Naive thymus-derived CD8-positive, alpha-beta T cell (primary cell): ENCODE results near the gene AGBL1. TPM values are rescaled to one million over a fixed set of nuclear protein-coding genes. Genes with fewer than 3 reads are reported as not detected.
"Not testable (repeated sequence)": the region's sequence is repeated elsewhere in the genome, so short reads cannot be mapped to it uniquely, and the experiment has no call there.

ENCODE experiments used
- ATAC-seq, 2 donors: fragments of 150-1000 bp; cut with Tn5 transposase in 1 of 2; sonication (Bioruptor Pico), chemical (Tn5 transposase) in 1 of 2; 1 replicate in 1 of 2; 2 replicates in 1 of 2; pipeline ENCODE4 v1.10.0; 2021; ENCODE audit warnings: mild to moderate bottlenecking in 2 of 2, moderate library complexity in 2 of 2
- POLR2A ChIA-PET: fragments of 350-600 bp; sonication (Branson Sonifier 250); formaldehyde crosslinking; loops from one replicate; lab custom pipeline; 2021; ENCODE audit warnings: antibody characterized with exemption; lab: Charles Lee
- DNase-seq, 10 donors: peaks; one replicate each; pipeline versions ENCODE4 v3.0.0 to v3.0.0-alpha.2; 2020 to 2022
- H3K27ac Mint-ChIP-seq, 10 donors: one replicate each; pipeline ENCODE4 v1.8.0; 2020 to 2022; ENCODE audit warnings: mild to moderate bottlenecking in 10 of 10, mixed read lengths in 10 of 10, moderate library complexity in 4 of 10, inconsistent platforms in 1 of 10
- H3K27me3 Mint-ChIP-seq, 5 donors: one replicate each; pipeline ENCODE4 v1.8.0; 2021 to 2022; ENCODE audit warnings: mixed read lengths in 5 of 5
- H3K36me3 Mint-ChIP-seq, 3 donors: one replicate each; pipeline ENCODE4 v1.8.0; 2020 to 2022; ENCODE audit warnings: mixed read lengths in 3 of 3, mild to moderate bottlenecking in 2 of 3, inconsistent platforms in 1 of 3
- H3K4me1 Mint-ChIP-seq, 4 donors: one replicate each; pipeline ENCODE4 v1.8.0; 2021 to 2022; ENCODE audit warnings: mixed read lengths in 4 of 4
- H3K4me3 Mint-ChIP-seq, 10 donors: one replicate each; pipeline ENCODE4 v1.8.0; 2020 to 2022; ENCODE audit warnings: mild to moderate bottlenecking in 10 of 10, mixed read lengths in 10 of 10, moderate library complexity in 6 of 10, inconsistent platforms in 1 of 10
- H3K9me3 Mint-ChIP-seq, 9 donors: one replicate each; pipeline ENCODE4 v1.8.0; 2020 to 2022; ENCODE audit warnings: mixed read lengths in 9 of 9, mild to moderate bottlenecking in 3 of 9, inconsistent platforms in 1 of 9, moderate library complexity in 1 of 9
- polyA plus RNA-seq, 3 donors: library from polyadenylated mRNA; unstranded; fragments of 300-500 nt; fragmentation: Illumina TruSeq; gene quantifications; one replicate each; pipeline ENCODE4 v1.2.3, GENCODE V29; 2021
- total RNA-seq, 8 experiments: library from RNA in 2 of 8; stranded (reverse) in 2 of 8; gene quantifications; one replicate each; pipeline ENCODE4 v1.2.3 and lab custom pipeline; 2021 to 2026

AGBL1 gene
- total and polyA plus RNA-seq, 5 experiments from 2014 or later = not detected

DNA sequence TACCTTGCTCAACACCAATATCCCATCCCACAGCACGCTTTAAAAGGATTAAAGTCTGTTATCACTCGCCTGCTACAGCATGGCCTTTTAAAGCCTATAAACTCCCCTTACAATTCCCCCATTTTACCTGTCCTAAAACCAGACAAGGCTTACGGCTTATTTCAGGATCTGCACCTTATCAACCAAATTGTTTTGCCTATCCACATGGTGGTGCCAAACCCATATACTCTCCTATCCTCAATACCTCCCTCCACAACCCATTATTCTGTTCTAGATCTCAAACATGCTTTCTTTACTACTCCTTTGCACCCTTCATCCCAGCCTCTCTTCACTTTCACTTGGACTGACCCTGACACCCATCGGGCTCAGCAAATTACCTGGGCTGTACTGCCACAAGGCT lies 962.9 kb downstream of the AGBL1 start:
- H3K4me1 Mint-ChIP-seq, H3K36me3 Mint-ChIP-seq, H3K27ac Mint-ChIP-seq, DNase-seq, H3K4me3 Mint-ChIP-seq, H3K9me3 Mint-ChIP-seq, ATAC-seq, POLR2A ChIA-PET: not testable (repeated sequence)
- peaks cover 0 to 12% (median 0%) of the 10 kb centered on the region in 5 donors for H3K27me3 Mint-ChIP-seq

DNA sequence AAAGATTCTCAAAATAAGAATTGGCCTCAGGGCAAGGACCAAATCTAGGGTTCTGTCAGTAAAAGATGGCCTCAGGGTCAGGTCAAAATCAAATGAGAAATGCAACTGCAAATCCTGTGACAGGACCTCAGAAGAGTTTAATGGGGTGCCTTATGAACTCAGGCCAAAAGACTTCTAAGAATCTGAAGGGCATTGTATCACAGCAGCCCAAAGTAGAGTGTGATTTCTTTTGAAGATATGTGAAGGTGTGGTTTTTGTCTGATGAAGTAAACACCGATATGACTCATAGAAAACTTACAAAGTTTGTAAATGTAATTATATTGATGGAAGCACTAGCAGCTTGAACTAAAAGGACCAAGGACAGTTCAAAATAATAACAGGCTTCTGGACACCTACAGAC lies 966.1 kb downstream of the AGBL1 start:
- Mint-ChIP-seq H3K9me3 (no peaks in the 10 kb centered on the region), H3K4me3 (no peak overlapping the region), H3K36me3 (no peaks in the 10 kb centered on the region), H3K27ac (no peak overlapping the region), H3K27me3 (peaks cover 0 to 10% (median 2%) of the 10 kb centered on the region in 5 donors), H3K4me1 (no peaks in the 10 kb centered on the region)
- DNase-seq (no peak), ATAC-seq (no peak)
- POLR2A ChIA-PET = no interaction called here

DNA sequence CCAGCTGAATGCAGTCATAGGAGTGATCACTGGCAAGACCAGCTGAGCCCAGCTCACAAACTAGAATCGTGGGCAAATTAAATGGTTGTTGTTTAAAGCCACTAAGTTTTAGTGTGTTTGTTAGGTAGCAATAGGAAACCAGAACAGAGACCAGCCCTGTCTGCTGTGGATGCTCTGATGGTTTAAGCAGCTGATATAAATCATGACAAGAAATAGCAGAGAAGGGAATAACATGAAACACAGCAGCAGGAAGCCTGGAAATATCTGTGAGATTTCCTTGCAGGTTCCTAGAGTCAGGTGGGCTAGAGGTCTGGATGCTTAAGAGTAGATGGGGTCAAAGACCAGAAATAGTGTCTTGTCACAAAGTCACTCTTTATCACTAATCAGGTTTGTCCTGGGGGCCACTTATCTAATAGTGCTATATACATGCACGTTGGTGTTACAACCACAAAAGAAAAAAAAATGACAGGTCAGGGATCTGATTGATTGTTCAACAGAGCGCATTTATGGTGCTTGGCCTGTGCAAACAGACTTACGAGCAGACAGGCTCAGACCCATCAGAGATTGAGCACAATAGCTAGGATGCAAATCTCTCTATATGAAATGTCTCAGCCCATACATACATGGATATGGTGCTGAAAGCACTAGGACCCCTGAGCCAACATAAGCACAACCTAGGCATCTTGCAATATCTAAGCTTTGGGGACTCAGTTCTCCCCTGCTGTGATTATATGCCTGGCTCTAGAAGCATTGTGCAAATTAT lies 967.7 kb downstream of the AGBL1 start:
- Mint-ChIP-seq H3K9me3 (peaks cover 0 to 2% (median 0%) of the 10 kb centered on the region in 9 donors), H3K27ac (no peak overlapping the region), H3K27me3 (peaks cover 0 to 16% (median 4%) of the 10 kb centered on the region in 5 donors), H3K4me3 (no peak overlapping the region), H3K4me1 (no peaks in the 10 kb centered on the region), H3K36me3 (no peaks in the 10 kb centered on the region)
- DNase-seq (no peak), ATAC-seq (no peak)
- POLR2A ChIA-PET = no interaction called here
